HG02884 (cell line): ENCODE results near the gene SDK1.

ENCODE experiments used
- ATAC-seq: cut with Tn5 transposase; IDR thresholded peaks from one replicate; pipeline ENCODE4 v1.9.1; 2021; ENCODE audit warnings: mild to moderate bottlenecking, moderate library complexity; ENCODE audit not compliant: unreplicated experiment

Gene SDK1

DNA sequence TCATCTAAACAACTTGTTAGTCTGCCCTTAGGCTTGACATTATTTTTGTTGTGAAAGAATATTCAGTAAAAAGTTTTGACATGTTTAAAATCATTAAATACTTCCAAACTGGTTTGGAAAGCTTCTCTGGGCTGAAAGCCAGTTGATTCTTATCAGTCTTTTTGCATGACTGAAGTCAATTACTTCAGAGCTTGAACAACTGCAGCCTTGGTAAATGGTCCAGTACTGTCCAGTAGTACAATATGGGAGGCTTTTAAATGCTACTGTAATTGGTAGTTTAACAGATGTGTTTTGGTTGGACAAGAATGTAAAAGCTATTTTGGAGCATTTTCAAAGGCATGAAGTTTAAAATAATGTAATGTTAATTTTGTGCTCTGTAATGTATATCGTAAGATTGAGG lies 103.4 kb downstream of the SDK1 start:
- no peak for ATAC-seq

DNA sequence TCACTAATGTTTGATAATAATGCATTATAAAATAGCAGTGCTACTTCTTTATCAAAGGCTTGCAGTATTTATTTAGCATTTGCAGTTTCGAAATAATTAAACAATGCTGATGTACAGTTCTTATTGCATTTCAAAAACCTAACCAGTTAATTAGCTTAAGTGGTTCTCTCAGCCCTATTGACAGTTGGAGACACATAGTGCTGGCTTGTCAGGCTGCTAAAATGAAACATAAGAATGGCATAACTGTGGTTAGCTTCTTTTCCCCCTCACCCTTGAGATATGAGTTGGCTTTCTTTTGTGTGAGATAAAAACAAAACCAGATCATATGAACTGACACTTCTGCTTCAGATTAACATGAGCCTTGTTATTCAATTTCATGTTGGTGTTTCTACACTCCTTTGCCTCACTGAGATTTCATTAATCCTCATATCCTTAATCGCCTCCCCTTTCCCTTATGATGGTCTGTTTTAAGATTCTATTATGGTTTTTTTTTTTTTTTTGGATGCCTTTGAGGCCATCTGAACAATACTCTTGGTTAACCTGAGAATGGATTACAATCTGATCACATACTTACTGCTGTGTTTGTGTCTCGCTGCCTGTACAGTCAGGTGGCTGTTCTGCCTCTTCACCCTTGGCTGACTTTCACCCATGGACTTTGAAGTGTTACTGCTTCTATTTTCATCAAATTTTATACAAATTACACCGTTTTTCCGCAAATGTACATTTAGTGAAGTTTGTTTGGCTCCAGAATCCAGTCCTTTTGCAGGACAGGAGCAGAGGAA lies 108.0 kb downstream of the SDK1 start:
- ATAC-seq = no peak

DNA sequence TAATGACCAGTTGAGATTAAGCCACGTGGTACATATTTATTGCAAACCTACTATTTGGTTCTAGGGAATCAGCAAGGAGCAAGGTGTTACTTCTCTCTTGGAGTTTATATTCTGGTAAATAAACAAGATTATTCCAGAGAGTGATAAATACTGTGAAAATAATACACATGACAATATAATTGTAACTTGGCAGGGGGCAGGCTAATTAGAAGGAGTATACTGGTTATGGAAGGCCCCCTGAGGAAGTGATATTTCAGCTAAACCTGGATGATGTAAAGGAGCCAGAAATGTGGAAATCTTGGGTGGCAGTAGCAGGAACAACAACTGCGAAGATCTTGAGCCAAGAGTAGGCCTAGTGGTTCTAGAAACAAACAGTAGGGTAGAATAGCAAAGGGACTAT lies 111.8 kb downstream of the SDK1 start:
- ATAC-seq = no peak

DNA sequence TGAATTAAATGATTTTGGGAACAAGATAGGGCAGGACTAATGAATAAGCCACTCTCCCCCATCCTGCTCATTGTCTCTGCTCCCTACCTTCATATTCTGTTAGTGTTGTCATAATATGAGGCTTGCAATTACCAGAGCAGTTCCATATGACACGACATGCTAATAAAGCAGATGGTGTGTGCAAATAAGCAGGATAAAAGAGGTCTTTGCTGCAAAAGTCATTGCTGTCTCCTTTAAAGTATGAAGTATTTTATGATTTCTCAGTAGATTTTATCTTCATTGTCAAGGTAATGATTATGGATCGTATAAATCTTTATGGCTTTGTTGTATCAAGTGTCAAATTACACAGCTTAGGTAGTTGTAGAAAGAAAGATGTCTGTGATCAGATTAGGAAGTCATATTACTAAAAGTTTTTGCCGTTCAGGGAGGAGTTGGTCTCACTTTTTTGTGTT lies 114.8 kb downstream of the SDK1 start:
- no peak for ATAC-seq

DNA sequence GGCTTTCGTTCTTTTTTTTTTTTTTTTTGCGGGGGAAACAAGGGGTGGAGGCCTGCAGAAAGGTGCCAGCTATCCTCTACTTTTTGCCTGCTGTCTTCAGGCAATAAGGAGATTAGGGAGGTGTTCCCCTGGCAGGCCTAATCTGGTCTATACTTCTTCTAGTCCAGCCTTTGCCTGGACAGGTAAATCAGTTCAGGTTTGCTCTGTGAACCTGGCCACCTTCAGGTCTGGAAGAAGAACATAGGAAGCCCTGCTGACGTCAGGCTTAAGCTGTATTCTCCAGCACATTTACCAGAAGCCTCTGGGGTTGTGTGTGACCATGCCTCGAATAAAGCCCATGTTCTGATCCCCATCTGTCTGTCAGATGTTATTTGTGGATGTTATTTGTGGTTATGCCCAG lies 115.4 kb downstream of the SDK1 start:
- ATAC-seq = no peak

DNA sequence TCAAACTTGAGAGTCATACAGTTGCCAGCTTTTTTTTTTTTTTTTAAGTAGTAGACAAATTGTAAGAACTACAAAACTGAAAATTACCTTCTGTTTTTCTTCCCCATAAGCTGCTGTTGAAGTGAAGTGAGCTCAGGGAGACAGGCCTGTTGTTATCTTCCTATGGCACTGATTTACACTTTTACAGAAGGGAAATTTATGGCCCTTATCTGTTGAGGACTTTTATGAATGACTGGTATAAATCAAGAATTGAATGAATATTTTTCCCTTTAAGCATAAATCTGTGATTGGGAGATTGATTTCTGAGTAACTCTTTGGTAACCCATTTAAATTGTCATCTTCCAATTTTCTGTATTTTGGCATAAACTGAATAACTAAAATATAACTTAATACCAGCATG lies 124.0 kb downstream of the SDK1 start:
- ATAC-seq = no peak

DNA sequence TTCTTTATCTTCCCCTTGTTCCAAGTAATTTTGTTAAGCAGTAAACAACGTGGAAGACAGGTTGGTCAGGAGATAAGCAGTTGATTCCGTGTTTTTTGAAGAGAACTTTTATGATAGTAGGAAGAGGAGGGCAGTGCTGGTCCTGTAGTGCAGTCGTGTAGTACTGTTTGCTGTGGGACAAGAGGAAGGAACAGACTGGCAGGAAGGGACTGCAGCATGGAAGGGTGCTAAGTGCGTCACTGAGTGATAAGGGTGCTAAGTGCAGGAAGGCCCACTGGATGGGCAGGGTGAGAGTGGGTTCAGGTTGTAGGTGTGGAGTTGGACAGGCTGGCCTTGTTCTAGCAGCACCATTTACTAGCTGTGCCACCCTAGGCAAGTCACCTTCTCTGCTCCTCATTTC lies 125.0 kb downstream of the SDK1 start:
- no peak for ATAC-seq

DNA sequence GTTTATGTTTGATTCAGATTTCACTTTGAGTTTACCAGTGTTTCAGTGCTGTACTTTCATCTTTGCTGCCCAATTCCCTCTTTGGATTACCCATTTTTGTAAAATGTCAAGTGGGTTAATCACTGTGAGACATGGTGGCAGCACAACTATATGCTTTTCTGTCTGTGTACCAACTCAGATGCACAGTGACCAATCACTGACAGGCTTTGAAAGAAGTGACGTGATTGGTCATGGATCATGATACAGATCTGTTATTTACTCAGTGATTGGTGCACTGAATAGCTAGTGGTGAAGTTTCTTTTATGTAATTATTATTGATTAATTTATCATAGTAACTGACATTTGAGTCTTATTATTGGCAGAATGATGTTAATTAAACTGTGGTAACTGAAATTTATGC lies 126.9 kb downstream of the SDK1 start:
- no peak for ATAC-seq

DNA sequence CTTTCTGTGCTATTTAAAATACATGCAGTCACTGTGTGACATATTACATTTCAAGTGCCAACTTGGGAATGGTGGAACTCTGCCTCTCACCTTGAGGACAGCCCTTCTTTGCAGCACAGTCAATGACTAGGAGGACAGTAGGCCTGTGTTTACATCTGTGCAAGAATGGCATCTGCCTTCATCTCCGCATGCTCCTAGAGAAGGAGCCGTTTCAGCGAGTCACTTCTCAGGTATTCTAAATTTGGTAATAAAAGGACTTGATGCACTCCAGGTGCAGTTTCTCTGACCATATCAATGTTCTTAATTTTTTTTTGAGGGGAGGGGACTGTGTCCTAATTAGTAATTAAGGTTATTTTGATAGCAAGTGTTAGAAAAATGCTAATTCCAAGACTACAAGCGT lies 128.9 kb downstream of the SDK1 start:
- ATAC-seq = no peak

DNA sequence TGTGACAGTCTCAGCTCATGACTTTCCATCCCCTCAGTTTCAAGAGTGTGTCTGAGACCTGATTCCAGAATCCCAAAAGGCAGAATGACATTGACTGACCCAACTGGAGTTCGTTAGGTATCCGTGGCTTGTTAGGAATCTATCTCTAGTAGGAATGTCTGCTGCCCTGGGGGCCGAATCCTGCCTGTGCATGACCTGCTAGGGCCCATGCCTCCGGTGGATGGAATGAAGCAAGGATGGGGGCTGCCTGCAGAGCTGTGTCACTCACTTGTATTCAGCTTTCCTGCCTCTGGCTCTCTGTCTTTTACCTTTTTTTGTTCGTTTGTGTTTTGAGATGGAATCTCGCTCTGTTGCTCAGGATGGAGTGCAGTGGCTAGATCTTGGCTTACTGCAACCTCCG lies 129.5 kb downstream of the SDK1 start:
- ATAC-seq = no peak

DNA sequence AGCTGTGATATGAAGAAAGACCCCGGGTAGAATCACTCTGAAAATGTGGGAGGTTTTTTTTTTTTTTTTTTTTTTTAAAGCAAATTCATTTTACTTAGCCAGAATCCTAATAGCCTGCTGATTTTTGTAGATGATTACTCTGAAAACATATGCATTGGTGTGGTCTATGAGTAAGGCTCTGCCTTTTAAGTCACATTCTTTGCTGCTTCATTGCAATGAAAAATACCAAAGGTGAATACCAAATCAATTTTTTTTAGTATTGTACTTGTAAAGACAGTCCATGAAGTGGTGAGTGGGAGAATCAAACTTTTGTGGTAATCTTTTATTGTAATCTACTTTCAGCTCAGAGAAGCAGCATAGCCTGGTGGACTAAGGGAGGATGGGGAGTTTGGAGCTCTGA lies 130.3 kb downstream of the SDK1 start:
- ATAC-seq = no peak

DNA sequence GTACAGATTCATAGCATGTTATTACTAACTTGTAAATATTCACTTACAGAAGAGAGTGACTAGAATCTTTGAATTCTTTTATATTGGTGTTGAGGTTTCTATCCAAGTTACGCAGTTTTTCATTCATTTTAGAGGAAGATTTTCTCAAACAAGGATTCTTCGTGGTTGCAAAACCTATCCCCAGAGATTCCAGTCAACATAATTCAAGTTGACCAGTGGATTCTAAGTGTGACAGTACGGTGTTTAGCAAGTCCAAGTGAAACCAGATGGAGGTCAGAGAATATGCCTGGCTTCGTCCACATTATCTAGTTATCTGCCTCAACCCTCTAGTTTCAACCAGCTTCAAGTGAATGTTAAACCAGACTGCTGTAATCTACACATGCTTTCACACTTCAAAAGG lies 131.9 kb downstream of the SDK1 start:
- ATAC-seq = no peak

DNA sequence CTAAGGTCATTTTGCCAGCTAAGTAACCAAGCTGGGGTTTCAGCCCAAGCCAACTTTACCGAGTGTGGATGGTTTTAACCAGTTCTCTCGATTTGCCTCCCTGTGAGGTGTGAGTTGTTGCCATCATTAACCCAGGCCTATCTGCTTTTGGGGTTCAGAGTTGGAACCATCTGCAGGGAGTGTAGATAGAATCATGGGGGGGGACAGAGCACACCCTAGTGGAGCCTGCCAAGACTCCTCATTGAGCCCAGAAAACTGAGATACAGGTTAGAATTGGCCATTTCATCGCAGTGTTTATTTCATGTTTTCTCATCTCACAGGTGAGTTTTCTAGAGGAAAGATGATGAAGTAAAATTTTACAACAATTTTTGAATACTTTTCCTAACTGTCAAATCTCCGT lies 133.6 kb downstream of the SDK1 start:
- no peak for ATAC-seq

DNA sequence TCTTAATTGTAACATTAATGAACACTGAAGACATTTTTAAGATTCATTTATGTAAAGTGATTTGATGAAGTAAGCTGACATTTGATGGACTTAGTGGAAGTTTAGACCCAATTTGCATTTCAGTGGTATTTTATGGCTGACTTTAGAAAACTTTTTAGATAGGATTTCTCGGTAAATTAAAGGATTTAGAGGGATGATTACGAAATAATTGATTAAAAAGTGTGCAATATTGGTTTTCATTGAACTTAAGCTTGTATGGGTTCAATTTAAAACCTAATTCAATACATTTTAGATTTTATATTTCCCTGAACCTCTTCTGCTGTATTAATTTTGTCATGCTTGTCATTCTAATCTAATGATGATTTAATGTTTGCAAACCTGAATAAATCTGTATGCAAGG lies 135.1 kb downstream of the SDK1 start:
- no peak for ATAC-seq

DNA sequence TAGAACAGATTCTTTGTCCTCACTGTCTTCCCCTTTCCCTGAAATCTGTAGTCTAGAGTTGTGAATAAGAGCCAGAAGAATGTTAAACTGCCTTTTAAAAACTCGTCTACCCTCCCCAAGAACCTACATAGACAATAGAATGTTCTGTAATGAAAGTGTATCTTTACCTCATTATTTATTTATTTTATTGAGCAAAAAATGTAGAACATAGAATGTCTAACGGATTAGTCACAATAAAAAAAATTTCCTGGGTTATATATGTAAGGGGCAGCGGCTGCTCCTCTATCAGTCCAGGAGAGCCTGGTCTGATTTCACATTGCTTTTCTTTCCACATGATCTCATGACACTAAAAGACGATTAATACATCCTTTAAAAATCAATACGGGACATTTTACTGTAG lies 135.7 kb downstream of the SDK1 start:
- no peak for ATAC-seq

DNA sequence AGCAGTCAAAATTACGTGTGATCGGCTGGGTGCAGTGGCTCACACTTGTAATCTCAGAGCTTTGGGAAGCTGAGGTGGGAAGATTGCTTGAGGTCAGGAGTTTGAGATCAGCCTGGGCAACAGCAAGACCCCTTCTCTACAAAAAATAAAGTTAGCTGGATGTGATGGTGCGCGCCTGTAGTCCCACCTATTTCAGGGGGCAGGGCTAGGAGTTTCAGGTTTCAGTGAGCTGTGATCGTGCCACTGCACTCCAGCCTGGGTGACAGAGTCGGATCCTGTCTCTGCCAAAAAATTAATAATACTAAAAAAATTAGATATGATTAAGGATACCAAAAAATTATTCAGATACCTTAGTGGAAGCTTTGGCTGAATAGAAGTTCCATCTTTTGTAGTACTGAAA lies 136.4 kb downstream of the SDK1 start:
- ATAC-seq = no peak

DNA sequence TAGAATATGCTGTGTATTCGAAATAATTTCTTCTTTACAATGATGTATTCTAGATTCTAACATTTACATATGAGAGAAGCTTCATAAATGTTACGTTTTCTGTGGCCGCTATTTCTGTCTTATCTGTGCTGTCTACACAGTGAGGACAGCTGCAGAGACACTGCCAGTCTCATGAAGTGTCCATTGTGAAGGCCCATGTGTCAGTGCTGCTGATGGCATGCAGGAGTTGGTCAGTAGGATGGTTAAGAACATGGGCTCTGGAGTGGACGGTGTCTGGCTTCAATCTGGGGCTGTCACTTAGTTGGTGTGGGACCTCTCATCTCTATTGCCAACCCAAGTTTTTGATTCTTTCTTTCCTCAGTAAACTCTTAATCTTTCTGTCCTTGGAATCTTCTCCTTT lies 137.3 kb downstream of the SDK1 start:
- no peak for ATAC-seq

DNA sequence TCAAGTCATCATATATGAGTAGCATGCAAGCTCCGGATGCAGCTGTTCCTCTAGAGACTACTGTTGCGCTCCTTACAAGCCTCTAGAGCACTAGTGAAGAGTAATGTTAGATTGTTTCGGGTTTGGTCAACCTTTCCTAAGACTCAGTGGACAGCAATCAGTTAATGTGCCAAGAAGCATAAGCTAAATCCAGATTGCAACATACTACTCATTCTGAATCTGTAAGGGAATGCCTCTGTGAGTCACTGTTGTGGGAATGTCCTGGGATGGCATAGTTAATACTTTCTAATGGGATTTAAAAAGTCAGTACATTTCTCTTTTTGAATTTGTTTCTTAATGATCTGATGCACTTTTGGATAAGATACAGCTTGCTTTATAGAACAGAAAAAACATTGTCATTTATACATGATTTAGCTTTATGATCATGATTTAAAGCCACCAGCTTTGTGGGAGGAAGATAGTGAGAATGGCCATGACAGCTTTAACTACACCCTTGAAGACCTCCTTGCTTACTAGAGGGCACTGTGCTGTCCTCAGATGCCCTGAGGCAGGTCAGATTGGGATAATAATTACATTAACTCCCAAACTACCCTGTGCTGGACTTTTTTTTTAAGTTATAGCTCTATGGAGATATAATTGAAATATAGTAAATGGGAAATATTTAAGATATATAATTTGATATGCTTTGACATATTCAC lies 138.4 kb downstream of the SDK1 start:
- no peak for ATAC-seq

DNA sequence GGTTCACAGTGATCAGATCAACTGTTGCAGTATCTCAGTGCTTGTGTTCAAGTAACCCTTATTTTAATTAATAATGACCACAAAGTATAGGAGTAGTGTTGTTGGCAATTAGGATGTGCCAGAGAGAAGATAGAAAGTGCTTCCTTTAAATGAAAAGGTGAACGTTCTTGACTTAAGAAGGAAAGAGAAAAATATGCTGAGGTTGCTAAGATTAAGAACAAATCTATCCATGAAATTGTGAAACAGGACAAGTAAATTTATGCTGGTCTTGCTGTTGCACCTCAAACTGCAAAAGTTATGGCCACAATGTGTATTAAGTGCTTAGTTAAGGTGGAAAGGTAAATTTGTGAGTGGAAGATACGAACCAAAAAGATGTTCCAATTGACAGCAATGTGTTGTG lies 139.5 kb downstream of the SDK1 start:
- no peak for ATAC-seq

DNA sequence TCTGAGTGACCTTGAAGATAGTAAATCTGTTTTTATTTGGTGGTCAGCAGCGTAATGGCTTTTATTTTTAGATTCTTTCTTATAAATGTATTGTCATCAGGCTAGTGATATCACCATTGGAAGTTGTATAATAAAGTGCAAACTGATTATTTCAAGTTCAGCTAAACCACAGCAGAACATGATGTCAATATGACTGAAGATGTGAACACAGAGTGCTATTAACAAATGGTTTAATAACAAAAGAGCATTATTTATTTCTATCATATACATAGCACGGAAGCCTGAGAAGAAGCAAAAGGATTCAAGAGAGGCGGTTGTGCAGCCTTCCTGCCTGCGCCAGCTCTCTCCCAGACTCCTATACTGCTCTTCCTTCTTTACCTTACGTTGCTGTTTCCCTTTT lies 142.7 kb downstream of the SDK1 start:
- no peak for ATAC-seq

DNA sequence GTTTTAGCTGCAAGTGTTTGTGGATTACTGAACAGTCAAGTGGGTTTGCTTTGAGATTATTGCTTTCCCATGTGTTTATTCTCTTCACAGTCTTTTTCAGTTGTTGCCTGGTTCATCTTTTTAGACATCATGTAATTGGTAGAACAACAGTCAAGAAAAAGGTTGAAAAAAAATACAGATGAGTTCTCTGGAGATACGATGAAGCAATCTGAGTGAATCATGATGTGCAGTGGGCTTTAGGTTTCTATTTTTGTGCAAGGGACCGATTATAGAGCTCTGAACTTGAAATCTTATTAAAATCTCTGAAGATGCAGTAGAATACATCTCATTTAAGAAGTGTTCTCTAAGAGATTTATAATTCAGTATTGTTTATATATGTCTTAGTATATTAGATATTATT lies 145.7 kb downstream of the SDK1 start:
- no peak for ATAC-seq

DNA sequence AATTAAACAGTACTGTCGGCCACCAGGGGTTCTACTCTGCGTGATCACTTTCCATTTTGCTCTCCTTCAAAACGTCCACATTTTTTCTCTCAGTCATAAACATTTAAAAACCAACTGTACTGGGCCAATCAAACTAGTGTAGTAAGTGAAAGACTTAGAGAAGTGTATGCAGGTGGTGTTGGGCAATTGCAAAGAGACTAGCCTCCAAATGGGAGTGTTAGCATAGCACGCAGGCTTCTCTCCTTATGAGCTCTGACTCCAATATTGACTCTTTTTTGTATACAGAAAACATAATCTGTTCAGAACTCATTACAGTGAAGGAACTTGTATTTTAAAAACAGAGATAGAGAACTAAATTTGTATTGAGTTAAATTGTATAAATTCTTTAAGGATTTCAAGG lies 150.6 kb downstream of the SDK1 start:
- no peak for ATAC-seq

DNA sequence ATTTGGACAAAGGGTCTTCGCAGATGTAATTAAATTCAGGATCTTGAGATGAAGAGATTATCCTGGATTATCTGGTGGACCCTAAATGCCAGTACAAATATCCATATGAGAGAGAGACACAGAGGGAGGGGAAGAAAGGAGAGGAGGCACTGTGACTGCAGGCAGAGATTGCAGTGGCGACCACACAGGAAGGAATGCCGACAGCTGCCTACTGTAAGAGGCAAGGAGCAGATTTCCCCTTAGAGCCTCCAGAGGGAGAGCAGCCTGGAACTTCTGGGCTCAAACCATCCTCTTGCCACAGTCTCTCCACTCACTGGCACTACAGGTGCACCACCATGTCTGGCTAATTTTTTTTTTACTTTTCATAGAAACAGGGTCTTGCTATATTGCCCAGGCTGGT lies 152.3 kb downstream of the SDK1 start:
- no peak for ATAC-seq
